AG10803 (cell line): Measurements from ENCODE around the gene RACGAP1.

Experiments used
- DNase-seq: peaks from one replicate; pipeline ENCODE4 v3.0.0; 2010; ENCODE audit warnings: low read depth
- H3K4me3 ChIP-seq: 2 replicates; pipeline ENCODE4 v1.5.1; 2011; ENCODE audit warnings: mild to moderate bottlenecking, low read length, control low read depth
- CTCF ChIP-seq: conservative IDR thresholded peaks from 2 replicates; pipeline ENCODE4 v1.5.1; 2011; ENCODE audit warnings: mild to moderate bottlenecking, low read length, control low read depth, inconsistent platforms

Gene RACGAP1

GRCh38 chr12:50026691-50027090 lies 1.4 kb upstream of the RACGAP1 start:
- H3K4me3 ChIP-seq = no peak overlapping the region
- no peak for DNase-seq
- TF ChIP-seq CTCF = no peak

- H3K4me3 ChIP-seq = peak overlapping the region; percentile 89
- DNase-seq = no peak
- TF ChIP-seq CTCF = no peak
Observed at GRCh38 chr12:50024805-50025186, 498 bp downstream of the RACGAP1 start.

GRCh38 chr12:50024227-50024626 lies 1.1 kb downstream of the RACGAP1 start:
- DNase-seq = no peak
- TF ChIP-seq CTCF = no peak
- peak overlapping the region; percentile 89 for H3K4me3 ChIP-seq

GRCh38 chr12:50022903-50023302 lies 2.4 kb downstream of the RACGAP1 start:
- no peak overlapping the region for H3K4me3 ChIP-seq
- TF ChIP-seq CTCF = no peak

GRCh38 chr12:50021031-50021430 lies 4.3 kb downstream of the RACGAP1 start:
- TF ChIP-seq CTCF = no peak
- DNase-seq = no peak
- peak overlapping the region; percentile 47 for H3K4me3 ChIP-seq

More at GRCh38 chr12:50022903-50023302, 2.4 kb downstream of the RACGAP1 start:
- DNase-seq = no peak

GRCh38 chr12:50019524-50019923 lies 5.8 kb downstream of the RACGAP1 start:
- DNase-seq = no peak
- TF ChIP-seq CTCF = no peak
- H3K4me3 ChIP-seq = no peak overlapping the region

- no peak for DNase-seq
- no peak for TF ChIP-seq CTCF
- no peak overlapping the region for H3K4me3 ChIP-seq
Observed at GRCh38 chr12:50018968-50019367, 6.3 kb downstream of the RACGAP1 start.
